HG03135 (cell line): ENCODE results near the gene RNF13.
"Not testable (repeated sequence)": the region's sequence is repeated elsewhere in the genome, so short reads cannot be mapped to it uniquely, and the experiment has no call there.

Experiments
- ATAC-seq: cut with Tn5 transposase; IDR thresholded peaks from one replicate; pipeline ENCODE4 v1.9.1; 2021; ENCODE audit warnings: mild to moderate bottlenecking, moderate library complexity; ENCODE audit not compliant: unreplicated experiment

Gene RNF13

DNA sequence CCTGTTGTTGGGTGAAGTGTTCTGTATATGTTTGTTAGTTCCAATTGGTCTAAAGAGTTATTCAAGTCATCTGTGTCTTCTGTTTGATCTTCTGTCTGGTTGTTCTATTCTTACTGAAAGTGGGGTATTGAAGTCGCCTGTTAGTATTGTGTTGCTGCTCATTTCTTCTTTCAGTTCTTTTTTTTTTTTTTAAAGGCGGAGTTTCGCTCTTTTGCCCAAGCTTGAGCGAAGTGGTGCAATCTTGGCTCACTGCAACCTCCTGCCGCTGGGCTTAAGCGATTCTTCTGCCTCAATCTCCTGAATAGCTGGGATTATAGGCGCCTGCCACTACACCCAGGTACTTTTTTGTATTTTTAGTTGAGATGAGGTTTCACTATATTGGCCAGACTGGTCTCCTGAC is 134.2 kb downstream of the RNF13 start:
- ATAC-seq, result no peak

DNA sequence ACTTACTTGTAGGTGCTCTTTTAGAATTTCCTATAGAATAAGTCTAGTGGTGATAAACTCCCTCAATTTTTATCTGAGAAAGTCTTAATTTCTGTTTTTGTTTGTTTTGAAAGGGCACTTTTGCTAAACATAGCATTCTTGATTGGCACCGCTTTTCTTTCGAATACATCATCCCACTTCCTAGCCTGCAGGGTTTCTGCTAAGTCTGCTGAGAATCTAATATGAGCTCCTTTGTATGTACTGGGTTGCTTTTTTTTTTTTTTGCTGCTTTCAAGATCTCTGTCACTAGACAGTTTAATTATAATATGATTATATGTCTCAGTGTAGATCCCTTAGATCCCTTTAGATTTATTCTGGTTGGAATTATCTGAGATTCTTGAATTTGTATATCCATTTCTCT is 136.2 kb downstream of the RNF13 start:
- no peak for ATAC-seq

DNA sequence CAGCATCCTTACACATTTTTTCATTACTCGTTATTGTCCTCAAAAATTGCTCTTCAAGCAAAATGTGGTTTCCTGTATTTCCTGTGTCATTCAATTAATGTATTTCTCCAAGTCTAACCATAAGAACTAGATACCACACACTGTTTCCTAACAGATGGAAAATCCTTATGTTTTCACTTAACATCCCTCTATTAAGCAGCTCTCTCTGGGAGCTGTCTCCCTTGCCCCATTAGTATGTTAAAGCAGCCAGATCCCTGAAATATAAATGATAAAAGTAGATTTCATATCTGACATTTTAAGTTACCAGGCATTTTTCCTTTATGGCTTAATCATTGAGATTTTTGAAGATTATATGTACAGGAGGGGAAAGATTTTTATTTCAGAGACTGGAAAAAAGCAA is 141.8 kb downstream of the RNF13 start:
- no peak for ATAC-seq

DNA sequence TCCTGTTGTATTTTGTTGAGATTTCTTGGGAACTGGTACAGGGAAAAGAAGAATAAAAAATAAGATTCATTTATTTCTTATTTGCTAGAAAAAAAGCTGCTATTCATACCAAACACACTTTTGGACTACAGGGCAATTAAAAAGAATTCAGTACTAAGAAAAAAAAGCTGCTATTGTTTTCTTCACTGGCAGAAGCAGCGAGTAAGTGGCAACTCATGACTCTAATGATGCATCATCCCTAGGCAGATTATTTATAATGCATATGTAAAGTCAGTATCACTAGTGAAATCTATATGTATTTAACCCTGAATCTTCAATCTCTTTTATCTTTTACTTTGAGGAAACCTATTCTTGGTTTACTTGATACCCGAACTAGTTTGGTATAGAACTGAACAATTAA is 142.4 kb downstream of the RNF13 start:
- no peak for ATAC-seq

DNA sequence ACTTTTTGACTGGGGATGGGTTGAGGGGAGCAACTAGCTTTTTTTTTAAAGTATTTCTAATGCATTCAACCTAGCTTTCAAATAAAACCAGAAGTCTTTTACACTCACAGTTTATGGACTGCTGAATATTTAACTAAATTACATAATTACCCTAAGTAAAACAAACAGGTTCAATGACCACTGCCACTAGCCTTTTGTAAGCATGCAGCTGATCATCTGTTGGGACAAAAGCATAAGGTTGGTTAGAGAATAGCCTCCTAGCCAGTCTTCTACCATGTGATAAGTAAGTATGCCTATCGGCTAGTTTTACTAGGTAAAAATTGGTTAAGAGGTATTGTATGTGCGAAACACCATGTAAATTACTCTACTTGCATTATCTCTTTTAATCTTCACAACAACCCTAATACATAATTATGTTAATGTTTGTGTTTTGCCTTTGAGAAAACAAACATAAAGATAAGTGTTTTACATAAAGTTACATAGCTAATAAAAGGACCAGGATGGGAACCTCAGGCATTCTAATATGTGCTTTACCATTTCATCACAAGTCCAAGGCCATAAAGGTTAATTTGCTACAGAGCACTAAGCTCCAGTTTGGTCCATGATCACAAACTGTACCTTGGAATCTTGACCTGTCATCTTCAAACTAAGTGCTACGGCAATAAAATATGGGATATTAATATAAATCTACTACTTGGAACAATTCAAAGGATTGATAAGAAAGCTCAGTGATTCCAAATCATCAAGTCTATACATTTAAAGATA is 144.5 kb downstream of the RNF13 start:
- no peak for ATAC-seq

DNA sequence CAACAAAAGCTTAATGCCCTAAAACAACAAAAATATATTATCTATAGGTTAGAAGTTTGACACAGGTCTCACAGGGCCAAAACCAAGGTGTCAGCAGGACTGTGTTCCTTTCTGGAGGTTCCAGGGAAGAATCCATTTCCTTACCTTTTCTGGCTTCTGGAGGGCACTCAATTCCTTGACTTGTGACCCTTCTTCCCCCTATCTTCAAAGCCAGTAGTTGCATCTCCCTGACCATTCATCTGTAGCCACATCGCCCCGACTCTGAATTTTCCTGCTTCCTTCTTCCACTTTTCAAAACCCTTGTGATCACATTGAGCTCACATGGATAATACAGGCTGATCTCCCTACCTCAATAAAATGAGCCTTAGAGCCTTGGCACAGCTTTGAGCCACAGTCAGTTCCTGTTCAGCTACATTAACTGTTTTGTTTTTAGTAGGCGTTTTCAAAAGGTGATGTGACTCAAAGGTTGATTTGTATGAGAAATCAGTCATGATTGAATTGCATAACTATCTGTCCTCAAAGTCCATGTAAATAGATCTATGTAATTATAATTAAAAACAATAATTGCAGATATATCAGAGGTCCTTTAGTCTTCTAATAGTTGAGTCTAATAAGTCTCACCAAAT is 145.3 kb downstream of the RNF13 start:
- ATAC-seq, result no peak

DNA sequence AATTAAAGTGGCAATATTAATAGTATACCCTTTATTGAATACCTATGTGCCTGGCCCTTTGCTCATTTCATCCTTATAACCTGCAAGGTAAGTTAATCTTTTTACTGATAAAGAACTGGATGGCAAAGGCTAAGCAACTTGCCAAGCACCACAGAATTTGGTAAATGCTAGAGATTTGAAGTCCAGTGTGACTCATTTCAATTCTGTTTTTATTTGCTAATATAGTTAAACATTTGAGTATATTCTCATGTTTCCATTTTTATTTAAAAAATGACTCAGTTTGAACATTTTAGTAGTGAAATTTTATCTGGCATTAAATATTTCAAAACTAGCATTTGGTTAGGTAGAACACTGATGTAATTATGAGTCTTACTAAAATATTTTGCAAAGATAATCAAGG is 146.4 kb downstream of the RNF13 start:
- no peak for ATAC-seq

DNA sequence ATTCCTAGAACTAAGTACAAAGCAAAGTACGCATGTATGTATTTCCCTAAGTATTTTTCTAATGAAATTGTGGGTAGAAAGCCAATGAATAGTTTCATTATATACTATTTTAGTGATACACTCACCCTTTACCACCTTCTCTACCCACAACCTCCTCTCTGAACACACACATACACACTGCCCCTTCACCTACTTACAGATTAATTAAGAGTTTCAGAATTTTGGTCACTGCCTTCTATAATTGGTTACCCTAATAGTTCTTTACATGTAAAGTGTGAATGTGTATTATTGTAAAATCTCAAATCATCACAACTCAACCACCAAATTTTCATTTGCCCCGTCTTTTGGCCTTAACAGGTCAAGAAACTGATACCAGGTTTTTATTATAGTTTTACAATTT is 150.5 kb downstream of the RNF13 start:
- ATAC-seq, result no peak

DNA sequence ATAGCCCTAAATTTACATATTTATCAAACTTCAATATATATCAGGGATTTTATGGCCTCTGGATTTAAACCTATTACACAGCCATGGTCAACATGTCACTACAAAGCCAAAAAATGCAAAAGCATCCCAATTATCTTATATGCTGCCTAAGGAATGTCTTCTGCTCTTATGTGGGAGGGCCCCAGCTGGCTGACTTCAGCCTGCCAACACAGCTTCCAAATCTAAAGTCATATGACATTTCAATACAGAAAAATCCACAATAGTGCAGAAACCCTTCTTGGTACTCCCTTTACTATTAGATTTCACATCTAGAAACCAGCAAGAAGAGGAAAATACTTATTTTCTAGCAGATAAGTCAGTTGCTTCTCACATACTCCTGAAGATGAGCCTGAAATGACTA is 151.3 kb downstream of the RNF13 start:
- no peak for ATAC-seq

DNA sequence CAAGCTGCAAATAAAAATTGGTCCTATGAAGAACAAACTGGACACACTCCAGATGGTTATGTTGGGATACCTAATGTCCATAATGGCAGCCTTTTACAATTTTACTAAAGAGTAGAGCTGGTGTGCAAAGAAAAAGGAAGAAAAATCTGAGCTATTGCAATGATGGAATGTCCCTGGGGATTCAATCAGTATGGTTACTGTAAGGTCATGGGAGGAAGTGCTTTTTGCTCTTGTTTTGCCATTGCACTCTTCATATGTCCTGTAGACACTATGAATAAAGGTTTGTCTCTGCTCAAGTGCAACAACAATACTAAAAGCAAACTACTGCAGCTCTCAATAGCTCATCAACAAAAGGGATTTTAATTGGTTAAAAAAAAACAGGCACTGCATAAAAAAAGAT is 152.3 kb downstream of the RNF13 start:
- no peak for ATAC-seq

DNA sequence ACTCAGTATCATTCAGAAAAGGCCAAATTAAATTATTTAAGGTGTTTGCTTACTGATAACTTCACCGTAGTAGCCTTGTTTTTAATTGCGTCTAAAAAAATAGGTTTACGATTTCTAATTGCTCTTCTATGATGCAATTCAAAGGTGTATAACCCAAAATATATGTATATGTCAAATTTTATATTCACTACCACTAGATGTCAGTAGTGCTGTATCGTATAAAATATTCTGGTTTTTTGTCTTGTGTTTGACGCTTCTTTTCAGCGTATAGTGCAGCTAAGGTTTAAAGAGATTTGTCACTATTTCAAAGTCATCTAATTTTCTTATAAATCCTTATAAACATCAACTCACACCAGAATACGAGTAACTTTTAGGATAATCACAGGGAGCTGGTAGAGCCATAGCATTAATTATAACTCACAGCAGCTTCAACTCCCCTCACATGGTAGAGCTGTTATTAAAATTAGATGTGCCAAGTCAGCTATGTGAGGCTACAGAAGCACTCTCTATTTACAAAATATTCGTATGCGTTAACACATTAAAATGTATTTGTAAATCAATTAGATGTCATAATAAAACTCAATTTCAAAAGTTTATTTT is 154.2 kb downstream of the RNF13 start:
- no peak for ATAC-seq

DNA sequence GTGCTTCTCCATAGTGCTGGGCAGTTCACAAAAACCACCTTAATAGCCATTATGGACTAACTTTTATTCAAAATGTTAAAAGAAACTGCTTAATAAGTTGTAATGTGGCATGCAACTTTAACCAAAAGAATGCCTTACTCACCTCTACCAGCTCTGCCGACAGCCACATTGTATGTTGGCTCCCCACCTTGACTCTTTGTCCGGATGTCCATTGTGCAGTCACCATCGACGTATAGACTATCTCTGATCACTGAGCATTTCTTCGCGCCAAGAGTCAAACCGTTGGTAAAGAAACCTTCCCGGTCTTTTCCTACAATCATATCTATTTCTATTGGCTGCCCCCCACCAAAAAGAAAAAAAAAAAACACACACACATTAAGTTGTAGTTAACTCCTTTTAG is 155.2 kb downstream of the RNF13 start:
- ATAC-seq, result no peak

DNA sequence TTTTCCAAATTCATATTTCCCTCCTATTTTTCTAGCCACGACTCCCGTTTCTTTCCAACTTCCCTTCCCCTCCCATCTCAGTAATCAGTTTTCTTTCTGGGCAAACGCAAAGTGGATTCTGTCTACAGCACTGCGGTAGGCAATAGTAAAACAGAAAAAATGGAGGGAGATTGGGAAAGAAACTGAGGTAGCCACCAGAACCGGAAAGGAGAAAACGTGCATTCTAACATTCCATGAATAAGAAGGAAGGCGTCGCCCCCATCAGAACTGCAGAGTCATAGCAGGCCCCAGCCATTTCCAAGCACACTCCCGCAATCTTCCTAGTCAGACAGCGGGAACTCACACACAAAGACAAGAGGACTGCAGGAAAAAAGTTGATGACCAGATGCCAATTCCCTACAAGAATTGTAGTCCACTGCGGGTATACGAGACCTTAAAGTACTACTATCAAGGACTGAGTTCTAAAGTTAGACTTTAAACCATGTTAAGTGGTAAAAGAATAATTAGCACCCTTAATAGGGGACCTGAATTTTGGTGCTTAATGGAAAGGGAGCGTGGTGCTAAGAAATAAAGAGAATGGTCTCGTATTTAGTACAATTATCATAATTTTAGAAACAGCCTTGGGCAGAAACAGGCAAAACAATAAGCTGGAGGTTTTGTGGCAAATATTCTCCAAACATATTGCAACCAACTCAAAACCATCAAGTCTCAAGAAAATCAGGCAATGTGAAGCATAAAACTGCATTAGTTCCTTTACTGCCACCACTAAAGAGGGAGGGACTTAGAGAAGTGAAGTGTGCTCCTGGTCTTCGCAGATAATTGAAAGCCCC is 156.3 kb downstream of the RNF13 start:
- ATAC-seq, result no peak

DNA sequence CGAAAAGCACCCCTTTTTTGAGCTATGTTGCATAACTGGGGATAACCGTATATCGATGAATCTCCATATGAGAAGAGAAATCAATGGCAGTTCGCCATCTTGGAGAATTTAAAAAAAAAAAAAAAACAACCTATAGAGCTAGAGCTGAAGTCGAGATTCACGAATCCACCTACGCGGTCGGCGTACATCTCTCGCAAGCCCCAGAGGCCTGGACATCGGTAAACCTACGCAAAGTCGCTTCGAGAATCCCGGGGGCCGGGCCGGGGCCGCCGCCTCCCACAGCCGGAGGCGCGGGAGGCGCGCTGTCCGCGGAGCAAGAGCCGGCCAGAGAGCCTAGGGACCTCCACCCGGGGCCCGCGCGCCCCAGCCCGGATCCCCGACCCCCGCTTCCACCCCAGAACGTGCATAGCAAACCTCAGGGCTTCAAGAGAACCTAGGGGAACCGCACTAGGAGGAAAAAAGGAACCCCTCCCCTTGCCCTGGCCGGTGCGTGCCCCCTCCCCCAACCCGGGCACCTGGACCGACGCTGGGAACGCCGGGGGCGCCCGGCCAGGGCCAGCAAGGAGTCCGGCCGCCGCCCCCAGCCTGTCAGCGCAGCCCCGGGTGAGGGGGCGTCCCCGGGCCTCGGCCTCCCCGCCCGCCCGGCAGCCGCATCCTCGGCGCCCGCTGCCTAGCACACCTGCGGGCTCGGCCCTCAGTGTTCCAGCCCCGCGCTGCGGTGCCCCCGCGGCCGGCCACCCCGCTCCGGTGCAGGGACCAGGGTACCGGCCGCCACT is 157.1 kb downstream of the RNF13 start:
- peak; percentile 58 for ATAC-seq

DNA sequence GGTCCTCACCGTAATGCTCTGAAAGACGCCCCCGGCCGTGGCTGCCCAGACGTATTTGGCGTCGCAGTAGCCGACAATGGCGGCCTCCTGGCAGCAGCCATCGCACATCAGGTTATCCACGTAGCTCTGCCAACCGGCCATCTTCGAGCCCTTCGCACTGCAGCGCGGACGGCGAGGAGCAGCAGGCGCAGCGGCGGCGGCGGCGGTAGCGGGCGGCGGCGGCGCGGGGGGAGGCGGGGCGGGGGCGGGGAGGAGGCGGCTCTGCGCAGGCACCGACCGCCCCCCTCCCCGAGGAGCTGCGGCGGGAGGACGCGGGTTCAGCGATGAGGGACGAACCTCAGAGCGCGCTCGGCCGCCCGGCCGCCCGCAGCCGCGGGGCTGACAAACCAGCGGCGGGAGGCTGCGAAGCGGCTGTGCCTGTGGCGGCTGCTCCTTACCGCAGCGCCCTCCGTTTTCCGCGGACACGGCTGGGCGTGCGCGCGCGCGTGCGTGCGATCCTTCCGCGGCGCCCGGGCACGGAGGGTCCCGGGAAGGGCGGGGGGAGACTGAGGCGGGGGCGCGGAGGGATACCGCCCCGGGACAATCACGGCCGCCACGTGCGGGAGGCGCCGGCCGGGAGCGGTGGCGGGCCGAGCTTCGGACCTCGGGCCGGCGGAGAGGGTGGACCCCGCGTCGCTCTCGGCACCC is 157.8 kb downstream of the RNF13 start, which contains the start of gene PFN2:
PFN2 (minus strand) TSS at position 180 of the 687 bp plus-strand sequence; CDS start at position 141, 39 bp downstream.
- peak; percentile 53 for ATAC-seq

DNA sequence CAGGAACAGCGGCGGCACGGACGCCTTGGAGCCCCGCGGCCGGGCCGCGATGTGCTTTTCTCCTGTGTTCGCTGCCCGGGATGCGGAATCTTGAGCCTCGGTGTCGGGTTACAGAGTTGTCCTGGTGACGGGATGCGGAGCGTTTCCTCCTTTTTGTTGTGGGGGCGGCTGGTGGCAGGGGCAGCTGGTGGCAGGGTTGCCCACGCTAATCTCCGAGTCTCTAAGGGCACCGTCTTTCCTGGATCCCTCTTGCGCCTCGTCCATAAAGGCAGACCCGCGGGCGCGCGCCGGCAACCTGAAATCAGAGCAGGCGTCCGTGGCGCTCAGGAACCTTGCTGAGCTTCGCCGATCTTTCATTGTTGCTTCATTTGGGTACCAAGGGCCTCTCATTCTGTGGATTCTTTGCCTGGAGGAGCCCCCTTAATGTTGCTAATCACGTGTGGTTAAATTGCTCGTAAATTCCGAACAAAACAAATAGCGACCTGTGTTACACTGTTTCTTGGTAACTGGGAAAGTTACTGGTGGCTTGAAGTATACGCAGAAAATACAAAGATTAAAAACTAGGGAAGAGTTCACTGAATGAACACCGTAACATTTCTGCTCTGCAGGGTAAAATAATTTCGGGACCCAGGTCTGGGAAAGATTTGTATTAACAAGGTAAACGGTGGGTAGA is 158.5 kb downstream of the RNF13 start:
- peak; percentile 33 for ATAC-seq

DNA sequence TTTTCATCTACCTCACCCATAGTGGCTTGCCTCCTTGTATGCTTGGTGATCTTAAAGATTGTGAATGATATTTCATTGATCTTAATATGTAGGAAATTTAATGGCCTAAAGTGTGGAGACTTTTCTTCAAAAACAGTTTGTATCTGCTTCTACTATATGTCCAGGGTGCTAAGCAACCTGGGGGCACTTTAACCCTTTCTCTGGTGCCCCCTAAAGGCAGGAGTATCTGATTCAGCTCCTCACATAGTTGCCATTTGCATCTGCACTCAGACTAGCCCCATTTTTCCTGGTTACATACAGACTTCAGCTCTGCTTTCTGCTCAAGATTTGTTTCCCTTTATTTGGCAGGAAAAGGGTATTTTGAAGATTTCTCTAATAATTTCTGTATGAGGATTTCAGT is 162.9 kb downstream of the RNF13 start:
- ATAC-seq, result no peak

DNA sequence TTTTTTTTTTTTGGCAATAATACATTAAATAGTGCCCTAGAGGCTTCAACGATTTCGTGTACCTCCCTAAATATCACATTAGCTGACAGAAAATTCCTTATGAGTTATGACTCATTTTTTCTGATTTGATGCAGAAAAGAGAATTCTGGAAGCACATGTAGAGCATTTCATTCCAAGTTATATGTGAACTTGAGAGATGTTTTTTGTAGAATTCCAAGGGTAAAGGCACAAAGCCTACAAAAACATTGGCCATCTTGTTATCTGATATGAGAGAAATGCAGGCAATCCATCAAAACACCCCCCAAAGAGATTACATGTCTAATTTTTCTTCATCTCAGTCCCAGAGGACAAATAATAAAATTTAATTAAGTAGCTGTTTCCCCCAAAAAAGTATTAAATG is 164.4 kb downstream of the RNF13 start:
- no peak for ATAC-seq

DNA sequence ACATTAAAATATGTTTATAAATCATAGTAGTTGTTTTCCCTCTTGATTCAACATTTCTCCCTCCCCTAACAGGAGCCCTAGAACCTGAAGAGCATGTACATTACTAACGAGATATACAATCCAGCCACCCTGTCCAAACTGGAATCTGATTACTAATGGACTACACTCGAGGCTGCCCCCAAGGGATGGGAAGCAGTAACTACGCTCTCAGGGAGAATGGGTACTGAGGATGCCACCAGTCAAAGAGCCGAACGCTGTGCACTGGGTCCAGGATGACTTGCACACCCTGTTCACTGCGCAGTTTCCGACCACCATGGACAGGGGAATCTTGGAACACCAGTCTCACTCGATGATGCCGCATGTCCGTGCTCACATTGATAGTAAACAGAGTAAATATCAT is 169.0 kb downstream of the RNF13 start:
- ATAC-seq, result not testable (repeated sequence)
